ENCODE data around the gene THSD4. TPM values are rescaled to one million over a fixed set of nuclear protein-coding genes. Genes with fewer than 3 reads are reported as not detected.

Gene THSD4
- total and polyA plus RNA-seq, 7 donors = 0.21 to 3.1 (median 1.8) TPM

DNA sequence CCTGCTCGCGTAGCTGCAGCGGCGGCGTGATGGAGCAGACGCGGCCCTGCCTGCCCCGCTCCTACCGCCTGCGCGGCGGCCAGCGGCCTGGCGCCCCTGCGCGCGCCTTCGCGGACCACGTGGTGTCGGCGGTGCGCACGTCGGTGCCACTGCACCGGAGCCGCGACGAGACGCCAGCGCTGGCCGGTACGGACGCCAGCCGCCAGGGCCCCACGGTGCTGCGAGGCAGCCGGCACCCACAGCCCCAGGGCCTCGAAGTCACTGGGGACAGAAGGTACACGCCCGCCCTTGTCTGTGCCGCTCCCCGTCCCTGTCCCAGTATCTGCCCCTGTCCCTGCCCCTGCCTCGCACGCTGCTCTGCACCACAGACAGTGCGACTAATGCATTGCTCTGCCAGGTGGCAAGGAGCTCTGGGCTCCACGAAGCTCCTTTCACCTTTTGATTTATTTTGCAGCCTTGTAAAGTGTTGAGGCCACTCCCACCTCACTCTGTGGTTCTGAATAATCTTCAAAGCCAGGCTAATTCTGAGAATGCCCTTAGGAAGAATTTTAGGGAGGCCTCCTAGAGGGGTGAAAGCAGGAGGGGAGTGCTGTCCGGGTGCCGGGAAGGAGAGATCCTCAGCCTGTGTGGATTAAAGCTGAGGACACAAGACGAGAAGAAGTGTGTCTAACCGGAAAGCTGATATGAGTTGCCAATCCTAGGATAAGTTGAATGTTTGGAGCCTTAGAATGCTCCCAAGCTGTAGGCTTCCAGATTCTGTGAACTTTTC, 100.0 kb downstream of the THSD4 start:
- ATAC-seq = no peak
- TF ChIP-seq, protein P1, sequence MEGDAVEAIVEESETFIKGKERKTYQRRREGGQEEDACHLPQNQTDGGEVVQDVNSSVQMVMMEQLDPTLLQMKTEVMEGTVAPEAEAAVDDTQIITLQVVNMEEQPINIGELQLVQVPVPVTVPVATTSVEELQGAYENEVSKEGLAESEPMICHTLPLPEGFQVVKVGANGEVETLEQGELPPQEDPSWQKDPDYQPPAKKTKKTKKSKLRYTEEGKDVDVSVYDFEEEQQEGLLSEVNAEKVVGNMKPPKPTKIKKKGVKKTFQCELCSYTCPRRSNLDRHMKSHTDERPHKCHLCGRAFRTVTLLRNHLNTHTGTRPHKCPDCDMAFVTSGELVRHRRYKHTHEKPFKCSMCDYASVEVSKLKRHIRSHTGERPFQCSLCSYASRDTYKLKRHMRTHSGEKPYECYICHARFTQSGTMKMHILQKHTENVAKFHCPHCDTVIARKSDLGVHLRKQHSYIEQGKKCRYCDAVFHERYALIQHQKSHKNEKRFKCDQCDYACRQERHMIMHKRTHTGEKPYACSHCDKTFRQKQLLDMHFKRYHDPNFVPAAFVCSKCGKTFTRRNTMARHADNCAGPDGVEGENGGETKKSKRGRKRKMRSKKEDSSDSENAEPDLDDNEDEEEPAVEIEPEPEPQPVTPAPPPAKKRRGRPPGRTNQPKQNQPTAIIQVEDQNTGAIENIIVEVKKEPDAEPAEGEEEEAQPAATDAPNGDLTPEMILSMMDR (IDR thresholded peaks at IDR 0.05) = no peak
- 61 to 71% (median 64%) methylated on average over 44 to 51 of the region's 51 CpGs for WGBS, 3 donors

DNA sequence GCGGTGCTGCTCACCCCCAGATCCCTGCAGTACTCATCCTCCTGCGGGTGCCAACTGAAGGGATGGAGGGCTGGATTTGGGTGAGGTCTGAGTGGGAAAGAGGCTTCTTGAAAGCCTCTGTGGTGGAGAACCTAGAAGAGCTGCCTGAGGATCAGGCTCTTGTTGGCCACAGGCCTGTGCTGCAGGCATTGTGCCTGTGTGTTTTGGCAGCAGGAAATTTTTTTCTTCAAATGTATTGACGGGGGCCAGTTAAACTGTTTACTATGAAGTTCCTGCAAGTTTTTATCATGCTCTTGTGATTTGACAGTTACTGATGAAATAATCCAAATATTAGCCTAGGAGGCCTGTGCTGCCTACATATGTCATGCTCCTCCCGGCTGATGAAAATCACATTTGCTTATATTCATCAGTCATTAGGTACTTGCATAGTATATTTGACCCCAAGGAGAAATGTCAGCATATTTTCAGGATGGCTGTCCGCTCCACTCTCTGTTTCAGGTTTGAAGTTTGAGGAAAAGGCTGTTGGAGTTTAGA, 103.1 kb downstream of the THSD4 start:
- no peaks in the 10 kb centered on the region for H3K9me3 ChIP-seq
- H3K36me3 ChIP-seq (ENCODE audit: insufficient read depth in 1 of 2, low read depth in 1 of 2) = no peaks in the 10 kb centered on the region
- no peaks in the 10 kb centered on the region for H3K4me1 ChIP-seq
- 76 to 83% (median 77%) methylated on average over 5 of the region's 5 CpGs for WGBS, 3 donors
- no peaks in the 10 kb centered on the region for H3K27me3 ChIP-seq (ENCODE audit: insufficient read depth in 3 of 3, low read length in 2 of 3)
- TF ChIP-seq, protein P1 (IDR thresholded peaks at IDR 0.05) = no peak
- ATAC-seq = no peak
- H3K27ac ChIP-seq = no peak overlapping the region
- intact Hi-C loops (cut with DNase I) = no loop called here
- no peak for DNase-seq
- H3K4me3 ChIP-seq = no peak overlapping the region

More for the DNA sequence above, 100.0 kb downstream of the THSD4 start:
- intact Hi-C loops (cut with DNase I) = no loop called here
- no peak for DNase-seq
- no peak overlapping the region for H3K27ac ChIP-seq
- H3K4me3 ChIP-seq = no peak overlapping the region
- no peaks in the 10 kb centered on the region for H3K4me1 ChIP-seq
- H3K27me3 ChIP-seq (ENCODE audit: insufficient read depth in 3 of 3, low read length in 2 of 3) = peaks cover 0 to 2% (median 0%) of the 10 kb centered on the region in 3 donors
- no peaks in the 10 kb centered on the region for H3K36me3 ChIP-seq (ENCODE audit: insufficient read depth in 1 of 2, low read depth in 1 of 2)
- no peaks in the 10 kb centered on the region for H3K9me3 ChIP-seq

DNA sequence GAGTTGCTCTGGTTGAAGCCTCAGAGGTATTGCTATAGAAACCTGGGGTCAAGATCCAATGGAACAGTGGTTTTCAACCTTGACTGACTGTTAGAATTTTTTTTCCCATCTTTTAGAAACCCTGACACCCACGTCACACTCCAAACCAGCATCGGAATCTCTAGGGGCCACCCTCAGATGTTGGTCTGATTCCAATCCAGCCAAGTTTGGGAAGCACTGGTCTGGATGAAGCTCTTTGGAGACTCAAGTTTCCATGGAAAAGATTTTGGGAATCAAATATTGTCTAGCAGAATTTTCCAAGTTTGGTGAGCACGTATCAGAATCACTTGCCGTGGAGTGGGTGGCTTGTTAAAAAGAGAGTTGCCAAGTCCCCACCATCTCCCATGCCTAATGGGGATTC, 103.8 kb downstream of the THSD4 start:
- intact Hi-C loops (cut with DNase I) = no loop called here
- TF ChIP-seq, protein P1 (IDR thresholded peaks at IDR 0.05) = no peak
- Histone ChIP-seq H3K27me3 (ENCODE audit: insufficient read depth in 3 of 3, low read length in 2 of 3) (no peaks in the 10 kb centered on the region), H3K4me1 (no peaks in the 10 kb centered on the region), H3K36me3 (ENCODE audit: insufficient read depth in 1 of 2, low read depth in 1 of 2) (no peaks in the 10 kb centered on the region), H3K4me3 (no peak overlapping the region), H3K27ac (no peak overlapping the region), H3K9me3 (no peaks in the 10 kb centered on the region)
- 61 to 71% (median 67%) methylated on average over 4 of the region's 4 CpGs for WGBS, 3 donors
- ATAC-seq = no peak
- no peak for DNase-seq

DNA sequence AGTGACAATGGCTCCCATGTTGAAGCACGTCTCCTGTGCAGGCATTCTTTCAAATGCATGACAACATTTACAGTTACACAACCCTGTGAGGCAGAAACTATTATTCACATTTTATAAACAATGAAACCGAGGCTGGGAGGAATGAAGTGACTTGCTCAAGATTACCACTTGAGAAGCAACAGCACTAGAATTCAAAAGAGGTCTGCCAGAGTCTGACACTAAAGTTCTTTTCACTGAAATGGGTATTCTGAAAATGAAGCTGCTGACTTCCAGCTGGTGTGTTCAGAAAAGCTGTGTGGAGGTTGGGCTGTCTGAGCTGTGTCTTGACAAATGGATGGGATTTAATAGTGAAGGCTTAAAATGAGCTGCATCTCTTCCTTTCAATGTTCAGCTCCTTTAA, 104.4 kb downstream of the THSD4 start:
- Histone ChIP-seq H3K4me3 (no peak overlapping the region), H3K36me3 (ENCODE audit: insufficient read depth in 1 of 2, low read depth in 1 of 2) (no peaks in the 10 kb centered on the region), H3K9me3 (no peaks in the 10 kb centered on the region), H3K27ac (no peak overlapping the region), H3K27me3 (ENCODE audit: insufficient read depth in 3 of 3, low read length in 2 of 3) (no peaks in the 10 kb centered on the region), H3K4me1 (no peaks in the 10 kb centered on the region)
- 57 to 70% (median 58%) methylated on average over 2 of the region's 2 CpGs for whole genome bisulfite sequencing, 3 donors
- ATAC-seq = no peak
- intact Hi-C loops (cut with DNase I) = no loop called here
- TF ChIP-seq, protein P1 (IDR thresholded peaks at IDR 0.05) = no peak
- DNase-seq = no peak
